AG04449 (cell line): ENCODE data around the gene LZTR1.

Experiments used
- CTCF ChIA-PET: fragments of 350-600 bp; formaldehyde crosslinking; extraction: SDS; loops from one replicate; lab custom pipeline; 2021; ENCODE audit warnings: antibody characterized with exemption; lab: Yijun Ruan, JAX
- POLR2A ChIA-PET: fragments of 400-600, 350-600 bp; formaldehyde crosslinking; extraction: SDS; loops from one replicate; lab custom pipeline; 2020; ENCODE audit warnings: antibody characterized with exemption, inconsistent platforms; lab: Yijun Ruan, JAX
- DNase-seq: peaks from one replicate; pipeline ENCODE4 v3.0.0-alpha.2; 2010; ENCODE audit warnings: low read depth, low spot score
- H3K4me3 ChIP-seq: 2 replicates; pipeline ENCODE4 v1.5.1; 2011; ENCODE audit warnings: low read depth, mild to moderate bottlenecking, control low read depth, low read length
- TF ChIP-seq, protein P1 (sequence below): IDR thresholded peaks from one replicate; pipeline ENCODE4 v1.5.1; 2011; ENCODE audit warnings: mild to moderate bottlenecking, moderate library complexity, low read length, control low read depth, inconsistent platforms; ENCODE audit not compliant: insufficient read depth; ENCODE audit errors: missing control alignments

LZTR1 gene

DNA sequence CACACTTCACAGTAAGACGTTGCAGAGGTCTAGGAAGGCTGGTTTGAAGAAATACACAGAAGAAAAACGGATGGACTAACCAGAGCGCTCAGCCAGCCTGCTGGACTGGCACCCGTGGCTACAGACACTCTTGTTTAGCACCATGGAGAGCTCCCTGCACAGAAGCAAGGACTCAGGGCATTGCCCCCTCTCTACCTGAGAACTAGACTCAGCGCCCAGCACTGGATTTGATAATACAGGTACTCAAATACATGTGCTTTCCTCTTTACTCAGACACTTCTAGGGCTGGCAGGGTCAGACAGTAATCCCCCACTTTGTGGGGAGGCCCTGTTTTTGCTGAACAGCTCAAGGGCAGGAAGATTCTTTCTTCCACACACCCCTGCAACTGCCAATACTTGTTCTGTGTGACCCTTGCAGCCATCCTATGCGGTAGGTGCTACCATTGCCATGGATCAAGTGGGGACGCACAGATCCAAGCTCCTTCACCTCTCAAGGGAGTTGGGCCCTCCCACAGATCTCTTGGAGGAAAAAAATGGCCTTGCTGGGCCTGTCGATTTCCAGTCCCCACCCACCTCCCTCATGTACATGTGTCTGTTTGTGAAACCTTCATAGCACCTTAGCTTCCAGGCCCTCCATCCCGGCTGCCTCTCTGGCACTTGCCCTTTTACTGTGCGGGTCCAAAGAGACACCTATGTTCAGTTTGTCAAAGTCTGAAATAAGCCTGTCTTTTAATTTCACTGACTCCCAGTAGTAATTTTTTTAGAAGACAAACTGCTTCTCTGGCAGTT, 27.7 kb downstream of the LZTR1 start:
- ChIA-PET CTCF (interaction anchor here (0.6 to 1.5 kb wide), 4 partner anchors 27 to 637 kb away, joined by 3 read pairs; partner anchors contain the start of genes LRRC74B and LZTR1), POLR2A (no interaction called here)
- H3K4me3 ChIP-seq, result no peak overlapping the region
- TF ChIP-seq, protein P1, sequence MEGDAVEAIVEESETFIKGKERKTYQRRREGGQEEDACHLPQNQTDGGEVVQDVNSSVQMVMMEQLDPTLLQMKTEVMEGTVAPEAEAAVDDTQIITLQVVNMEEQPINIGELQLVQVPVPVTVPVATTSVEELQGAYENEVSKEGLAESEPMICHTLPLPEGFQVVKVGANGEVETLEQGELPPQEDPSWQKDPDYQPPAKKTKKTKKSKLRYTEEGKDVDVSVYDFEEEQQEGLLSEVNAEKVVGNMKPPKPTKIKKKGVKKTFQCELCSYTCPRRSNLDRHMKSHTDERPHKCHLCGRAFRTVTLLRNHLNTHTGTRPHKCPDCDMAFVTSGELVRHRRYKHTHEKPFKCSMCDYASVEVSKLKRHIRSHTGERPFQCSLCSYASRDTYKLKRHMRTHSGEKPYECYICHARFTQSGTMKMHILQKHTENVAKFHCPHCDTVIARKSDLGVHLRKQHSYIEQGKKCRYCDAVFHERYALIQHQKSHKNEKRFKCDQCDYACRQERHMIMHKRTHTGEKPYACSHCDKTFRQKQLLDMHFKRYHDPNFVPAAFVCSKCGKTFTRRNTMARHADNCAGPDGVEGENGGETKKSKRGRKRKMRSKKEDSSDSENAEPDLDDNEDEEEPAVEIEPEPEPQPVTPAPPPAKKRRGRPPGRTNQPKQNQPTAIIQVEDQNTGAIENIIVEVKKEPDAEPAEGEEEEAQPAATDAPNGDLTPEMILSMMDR, result no peak
- DNase-seq, result no peak

GRCh38 chr22:21010426-21011113, 28.5 kb downstream of the LZTR1 start:
- DNase-seq, result no peak
- ChIA-PET CTCF (interaction anchor here (0.9 kb wide), 1 partner anchor 92 kb away, joined by 3 read pairs; no protein-coding TSS in a partner anchor), POLR2A (no interaction called here)
- H3K4me3 ChIP-seq, result no peak overlapping the region
- TF ChIP-seq, protein P1, result no peak

DNA sequence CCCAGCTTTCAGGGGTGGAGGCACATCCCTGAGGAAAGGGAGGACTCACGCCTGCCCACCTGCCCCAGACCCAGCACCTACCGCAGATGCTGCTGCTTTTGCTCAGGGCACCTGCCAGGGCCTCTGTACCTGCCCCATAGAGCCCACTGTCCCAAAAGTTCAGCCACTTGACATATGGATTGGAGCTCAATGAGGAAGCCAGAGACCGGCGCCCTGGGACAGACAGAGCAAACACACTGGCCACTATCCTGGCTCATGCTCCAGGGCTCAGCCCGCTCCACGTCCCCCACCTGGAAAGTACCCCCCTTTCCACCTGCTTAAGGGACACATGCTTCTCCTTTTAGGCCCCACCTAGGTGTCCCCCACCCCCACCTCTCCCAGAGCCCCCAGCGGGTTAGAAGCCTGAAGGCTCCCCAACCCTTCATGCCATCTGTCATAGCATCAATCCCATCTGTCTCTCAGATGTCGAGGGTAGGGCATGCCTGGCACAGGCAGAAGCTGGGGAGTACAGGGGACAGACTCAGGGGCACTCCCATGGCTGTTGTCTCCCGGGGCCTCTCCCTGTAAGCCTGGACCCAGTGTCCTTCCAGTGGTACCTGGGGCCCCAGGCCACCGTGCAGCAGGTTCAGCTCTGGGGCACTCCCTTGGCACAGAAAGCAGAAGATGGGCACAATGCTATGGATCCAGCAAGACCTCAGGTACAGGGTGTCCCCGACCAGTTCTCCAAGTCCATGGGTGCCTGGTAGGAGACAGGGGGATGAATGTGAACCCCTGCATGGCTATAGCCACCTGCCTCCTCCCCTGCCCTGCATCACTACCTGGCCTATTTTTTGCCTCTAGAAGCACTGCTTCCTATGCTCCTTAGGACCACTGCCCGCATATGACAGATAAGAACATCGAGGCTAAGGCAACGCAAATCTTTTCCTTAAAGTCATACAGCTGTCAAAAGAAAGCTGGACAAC, 30.6 kb downstream of the LZTR1 start:
- ChIA-PET POLR2A (interaction anchor here (0.6 to 1.3 kb wide), 2 partner anchors 10 to 274 kb away, joined by 3 to 7 read pairs; partner anchors contain the start of gene THAP7), CTCF (interaction anchor here (1.3 to 1.4 kb wide), 2 partner anchors 8 to 10 kb away, joined by 3 to 5 read pairs; no protein-coding TSS in a partner anchor)
- no peak for DNase-seq
- TF ChIP-seq, protein P1, result no peak
- H3K4me3 ChIP-seq, result no peak overlapping the region

GRCh38 chr22:21013657-21014201, 31.6 kb downstream of the LZTR1 start:
- ChIA-PET CTCF (interaction anchor here (1.8 kb wide), 1 partner anchor 31 kb away, joined by 5 read pairs; the partner anchor contains the start of gene LZTR1), POLR2A (interaction anchor here (1.3 kb wide), 1 partner anchor 11 kb away, joined by 7 read pairs; the partner anchor contains the start of gene THAP7)
- no peak for DNase-seq
- H3K4me3 ChIP-seq, result peak overlapping the region; percentile 69
- TF ChIP-seq, protein P1, result no peak

GRCh38 chr22:21014202-21014725, 32.2 kb downstream of the LZTR1 start:
- ChIA-PET POLR2A (interaction anchor here (0.9 to 1.4 kb wide), 2 partner anchors 31 to 32 kb away, joined by 3 to 4 read pairs; partner anchors contain the start of gene LZTR1), CTCF (interaction anchor here (0.9 to 3.4 kb wide), 4 partner anchors 12 to 88 kb away, joined by 4 to 9 read pairs (median 7); partner anchors contain the start of genes LZTR1 and THAP7)
- peak overlapping the region; percentile 69 for H3K4me3 ChIP-seq
- peak; percentile 34 for DNase-seq
- TF ChIP-seq, protein P1, result no peak
